Activated T-cell treated with anti-CD3 and anti-CD28 coated beads, Interleukin-2, amount 50 U/mL, for 48 hours (primary cell): ENCODE data around the gene TRAF7.

Experiments
- DNase-seq, 2 experiments: peaks; one replicate each; pipeline ENCODE4 v3.0.0-alpha.2; 2020

Gene TRAF7

DNA sequence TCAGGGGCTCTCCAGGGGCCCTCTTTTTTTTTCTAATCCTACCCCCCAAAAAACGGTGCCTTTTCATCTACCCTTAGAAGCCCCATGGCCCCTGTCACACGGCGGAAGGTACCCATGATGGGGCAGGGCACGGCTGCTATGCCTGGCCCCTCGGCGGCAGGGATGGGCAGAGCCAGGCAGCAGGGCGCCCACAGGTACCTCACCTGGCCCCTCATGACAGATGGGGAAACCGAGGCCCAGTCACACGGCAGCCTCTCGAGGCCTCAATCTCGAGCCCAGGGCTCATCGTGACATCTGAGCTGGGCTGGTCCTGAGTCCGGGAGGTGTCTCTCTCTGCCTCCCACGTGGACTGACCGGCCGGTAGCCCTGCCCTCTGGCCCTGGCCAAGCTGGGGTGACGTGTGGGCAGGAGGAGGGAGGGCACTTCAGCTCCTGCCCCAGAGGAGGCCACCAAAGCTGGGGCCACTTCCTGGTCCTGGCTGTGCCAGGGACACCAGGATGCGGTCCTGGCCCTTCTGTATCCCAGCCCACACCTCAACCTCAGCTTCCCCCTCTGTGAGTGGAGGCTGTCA is 11.6 kb downstream of the TRAF7 start:
- no peak for DNase-seq

DNA sequence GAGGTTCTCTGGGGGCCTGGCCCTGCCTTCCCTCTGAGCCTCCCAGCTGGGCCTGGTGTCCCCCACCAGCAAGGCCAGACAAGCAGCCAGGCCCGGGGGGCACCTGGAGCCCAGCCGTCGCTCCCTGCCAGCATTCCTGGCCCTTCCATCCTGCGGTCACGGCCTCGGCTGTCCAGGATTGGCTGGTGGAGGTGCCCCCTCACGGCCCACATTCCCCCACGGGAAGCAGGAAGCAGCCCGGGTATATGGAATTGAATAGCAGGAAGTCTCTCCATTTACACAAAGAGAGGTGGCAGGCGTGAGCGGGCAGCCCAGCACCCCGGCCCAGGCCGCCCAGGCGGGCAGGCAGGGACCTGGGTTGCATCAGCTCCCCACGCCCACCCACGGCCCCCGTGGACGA is 14.5 kb downstream of the TRAF7 start:
- no peak for DNase-seq

DNA sequence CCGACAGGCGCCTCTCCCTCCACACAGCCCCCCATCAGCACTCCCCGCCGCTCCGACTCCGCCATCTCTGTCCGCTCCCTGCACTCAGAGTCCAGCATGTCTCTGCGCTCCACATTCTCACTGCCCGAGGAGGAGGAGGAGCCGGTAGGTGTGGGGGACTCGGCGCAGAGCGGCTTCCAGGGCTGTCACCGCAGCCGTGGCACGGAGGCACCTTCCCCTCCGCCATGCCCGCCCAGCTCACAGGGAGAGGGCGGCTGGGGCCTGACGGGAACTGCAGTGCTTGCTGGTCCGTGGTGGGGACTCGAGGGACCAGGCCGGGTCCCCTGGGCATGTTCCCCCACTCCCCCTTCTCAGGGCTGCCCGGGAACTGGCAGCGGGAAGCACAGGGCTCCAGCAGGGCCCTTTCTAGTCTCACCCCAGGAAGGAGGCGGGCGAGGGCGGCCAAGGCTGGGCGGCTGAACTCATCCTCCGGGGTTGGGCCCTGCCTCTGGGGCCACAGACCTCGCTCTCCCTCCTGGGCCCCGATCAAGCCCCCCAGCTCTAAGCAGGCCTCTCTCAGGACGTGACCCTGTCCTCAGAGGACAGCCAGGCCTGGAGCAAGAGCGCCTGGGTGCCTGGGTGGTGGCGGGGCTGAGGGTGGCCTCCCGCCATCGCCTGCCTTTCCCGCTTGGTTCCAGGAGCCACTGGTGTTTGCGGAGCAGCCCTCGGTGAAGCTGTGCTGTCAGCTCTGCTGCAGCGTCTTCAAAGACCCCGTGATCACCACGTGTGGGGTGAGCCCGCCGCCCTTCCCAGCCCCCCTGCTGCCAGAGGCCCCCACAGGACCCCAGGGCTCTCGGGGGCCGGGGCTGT is 15.2 kb downstream of the TRAF7 start:
- DNase-seq = no peak

DNA sequence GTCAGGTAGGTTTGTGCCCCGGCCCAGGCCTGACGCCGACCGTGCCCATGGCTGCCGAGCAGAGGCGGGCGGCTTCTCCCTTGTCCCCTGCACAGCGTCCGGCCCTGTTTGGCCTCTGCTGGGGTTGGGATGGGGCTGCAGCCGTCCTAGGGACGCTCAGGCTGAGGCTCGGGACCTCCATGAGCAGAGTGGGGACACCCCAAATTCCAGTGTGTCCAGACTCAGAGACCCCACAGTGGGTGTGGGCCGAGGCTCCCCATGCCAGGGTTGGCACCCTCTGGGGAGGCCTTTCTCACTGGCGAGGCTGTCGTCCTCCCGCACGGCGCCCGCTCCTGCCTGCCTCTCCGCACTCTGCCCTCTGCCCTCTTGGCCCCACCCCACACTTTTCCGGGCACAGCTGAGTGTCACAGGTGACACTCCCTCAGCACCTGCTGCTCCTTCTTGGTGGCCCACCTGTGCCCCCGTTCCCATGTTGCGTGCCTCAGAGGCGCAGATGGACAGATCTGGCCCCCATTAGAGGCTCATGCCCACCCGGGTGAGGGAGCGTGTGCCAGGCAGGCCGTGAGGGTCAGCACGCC is 16.1 kb downstream of the TRAF7 start:
- DNase-seq = no peak

DNA sequence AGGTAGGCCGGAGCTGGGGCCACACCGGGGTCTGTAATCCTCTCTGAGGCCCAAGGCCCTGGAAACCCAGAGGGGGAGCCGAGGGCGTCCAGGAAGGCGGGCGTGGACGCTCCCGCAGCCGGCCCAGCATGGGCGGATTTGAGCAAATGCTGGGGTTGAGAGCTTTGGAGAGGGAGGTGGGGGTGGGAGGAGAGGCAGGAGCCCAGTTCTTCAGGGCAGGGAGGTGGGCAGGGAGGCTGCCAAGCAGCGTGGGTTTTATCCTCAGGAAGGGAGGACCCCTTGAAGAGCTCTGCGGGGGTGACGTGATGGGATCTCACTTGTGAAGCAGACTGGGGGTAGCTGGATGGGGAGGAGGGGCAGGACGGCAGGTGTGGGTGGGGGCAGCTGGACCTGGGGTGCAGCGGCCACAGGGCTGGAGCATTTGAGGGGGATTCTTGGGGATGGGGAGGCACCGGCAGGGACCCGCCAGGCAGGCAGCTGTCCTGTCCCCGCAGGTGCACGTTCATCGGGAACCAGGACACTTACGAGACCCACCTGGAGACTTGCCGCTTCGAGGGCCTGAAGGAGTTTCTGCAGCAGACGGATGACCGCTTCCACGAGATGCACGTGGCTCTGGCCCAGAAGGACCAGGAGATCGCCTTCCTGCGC is 17.2 kb downstream of the TRAF7 start:
- no peak for DNase-seq

DNA sequence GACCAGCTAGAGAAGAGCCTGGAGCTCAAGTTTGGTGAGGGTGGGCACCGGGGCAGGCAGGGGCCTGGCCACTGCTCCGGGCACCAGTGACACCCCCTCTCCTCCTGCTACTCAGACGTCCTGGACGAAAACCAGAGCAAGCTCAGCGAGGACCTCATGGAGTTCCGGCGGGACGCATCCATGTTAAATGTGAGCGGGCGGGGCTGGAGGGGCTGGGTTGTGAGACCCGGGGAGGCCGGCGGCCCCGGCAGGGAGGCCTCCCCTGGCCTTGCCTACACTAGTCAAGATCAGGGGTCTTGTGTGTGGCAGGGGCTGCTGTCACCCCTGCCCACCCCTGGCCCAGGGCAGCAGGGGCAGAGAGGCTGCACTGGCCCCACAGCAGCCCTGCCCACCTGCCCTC is 17.8 kb downstream of the TRAF7 start:
- no peak for DNase-seq

DNA sequence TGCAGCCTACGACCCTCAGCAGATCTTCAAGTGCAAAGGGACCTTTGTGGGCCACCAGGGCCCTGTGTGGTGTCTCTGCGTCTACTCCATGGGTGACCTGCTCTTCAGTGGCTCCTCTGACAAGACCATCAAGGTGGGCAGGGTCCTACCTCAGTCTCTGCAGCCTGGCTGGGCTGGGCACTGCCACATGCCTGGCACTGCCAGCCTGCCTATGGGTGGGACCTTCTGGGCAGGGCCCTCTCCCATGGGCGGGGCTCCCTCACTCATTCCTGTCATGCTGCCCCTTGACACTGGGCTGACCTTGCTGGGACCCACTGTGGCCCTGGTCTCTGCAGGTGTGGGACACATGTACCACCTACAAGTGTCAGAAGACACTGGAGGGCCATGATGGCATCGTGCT is 18.3 kb downstream of the TRAF7 start:
- no peak for DNase-seq

DNA sequence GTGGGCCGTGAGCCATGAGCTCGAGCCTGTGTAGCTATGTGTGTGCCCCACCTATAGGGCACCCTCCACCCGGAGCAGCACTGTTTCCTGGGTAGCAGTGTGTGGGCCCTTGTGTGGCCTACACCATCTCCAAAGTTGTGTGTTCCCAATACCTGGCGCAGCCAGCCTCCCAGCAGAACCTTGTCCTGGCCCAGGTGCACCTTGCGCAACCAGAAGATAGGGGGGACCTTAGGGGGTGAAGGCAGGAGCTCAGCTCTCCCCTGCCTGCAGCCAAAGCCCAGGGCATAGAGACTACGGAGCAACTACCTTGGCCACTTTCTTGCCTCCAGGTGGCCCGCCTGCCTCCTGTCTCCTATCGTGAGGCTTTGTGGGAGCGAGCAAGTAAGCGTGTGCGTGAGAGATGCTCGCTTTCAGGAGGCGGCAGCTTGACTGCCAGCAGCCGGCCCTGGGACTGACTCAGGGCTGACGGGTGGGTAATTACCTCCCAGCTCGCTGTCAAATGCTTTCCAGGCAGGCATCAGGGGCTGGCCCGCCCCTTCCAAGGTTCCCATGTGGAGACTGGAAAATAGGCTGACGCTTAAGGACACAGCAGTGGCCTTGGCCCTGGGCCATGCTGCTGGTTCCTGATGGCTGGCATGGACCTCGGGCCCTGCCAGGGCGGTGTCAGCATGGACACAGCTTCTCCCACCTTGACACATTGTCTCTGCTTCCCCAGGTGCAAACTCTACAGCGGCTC is 19.0 kb downstream of the TRAF7 start:
- DNase-seq = no peak

DNA sequence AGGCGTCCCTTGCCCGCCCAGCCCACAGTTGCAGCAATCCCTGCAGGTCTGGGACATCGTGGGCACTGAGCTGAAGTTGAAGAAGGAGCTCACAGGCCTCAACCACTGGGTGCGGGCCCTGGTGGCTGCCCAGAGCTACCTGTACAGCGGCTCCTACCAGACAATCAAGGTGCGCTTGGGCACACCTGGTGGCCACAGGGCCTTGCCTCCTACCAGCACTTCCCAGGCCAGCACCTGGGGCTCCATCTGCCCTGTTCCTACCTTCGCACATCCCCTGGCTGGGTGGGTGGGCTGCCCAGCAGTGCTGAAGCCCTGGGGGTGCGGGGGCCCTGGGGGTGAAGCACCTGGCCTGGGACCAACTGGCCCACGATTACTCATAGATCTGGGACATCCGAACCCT is 19.9 kb downstream of the TRAF7 start:
- DNase-seq = no peak

DNA sequence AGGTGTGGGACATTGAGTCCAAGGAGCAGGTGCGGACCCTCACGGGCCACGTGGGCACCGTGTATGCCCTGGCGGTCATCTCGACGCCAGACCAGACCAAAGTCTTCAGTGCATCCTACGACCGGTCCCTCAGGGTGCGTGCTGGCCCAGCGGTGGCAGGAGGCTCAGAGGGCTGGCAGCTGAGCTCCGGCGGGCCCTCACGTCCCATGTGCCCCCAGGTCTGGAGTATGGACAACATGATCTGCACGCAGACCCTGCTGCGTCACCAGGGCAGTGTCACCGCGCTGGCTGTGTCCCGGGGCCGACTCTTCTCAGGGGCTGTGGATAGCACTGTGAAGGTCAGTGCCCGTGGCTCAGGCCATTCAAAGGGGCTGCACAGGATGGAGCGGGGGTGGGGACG is 20.5 kb downstream of the TRAF7 start:
- no peak for DNase-seq

DNA sequence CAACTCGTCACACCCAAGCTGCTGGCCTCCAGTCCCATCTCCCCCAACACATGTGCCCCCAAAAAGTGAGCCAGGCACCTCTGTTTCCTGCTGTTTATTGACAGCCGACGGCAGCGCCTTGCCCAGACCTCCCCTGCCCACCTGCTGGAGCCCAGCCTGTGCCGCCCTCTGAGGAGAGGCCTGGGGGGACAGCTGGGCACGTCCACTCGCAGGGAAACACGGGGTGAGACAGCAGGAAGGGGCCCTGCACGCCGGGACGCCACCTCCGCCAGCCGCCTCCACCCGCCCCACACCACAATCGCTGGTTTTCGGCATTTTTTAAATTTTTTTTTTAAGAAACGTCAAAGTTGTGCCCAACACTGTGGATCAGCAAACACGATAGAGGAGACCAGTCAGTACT is 21.5 kb downstream of the TRAF7 start:
- DNase-seq = no peak

DNA sequence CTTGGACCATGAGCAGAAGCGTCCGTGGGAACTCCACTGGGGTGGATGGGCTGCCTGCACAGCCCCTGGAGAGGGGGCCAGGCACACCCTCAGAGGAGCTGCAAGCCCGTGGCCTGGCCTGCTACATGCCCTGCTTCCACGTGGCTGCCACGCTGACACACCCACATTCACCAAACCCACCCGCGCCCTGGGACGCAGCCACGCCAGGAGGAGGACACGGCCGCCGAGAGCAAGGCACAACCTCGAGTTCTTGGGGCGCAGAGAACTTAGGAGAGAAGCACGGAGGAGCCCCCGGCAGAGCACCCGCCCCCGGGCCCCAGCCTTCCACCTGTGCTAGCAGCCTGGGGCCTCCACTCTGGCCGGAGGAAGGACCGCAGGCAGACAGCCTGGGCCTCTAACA is 22.0 kb downstream of the TRAF7 start:
- DNase-seq = no peak

DNA sequence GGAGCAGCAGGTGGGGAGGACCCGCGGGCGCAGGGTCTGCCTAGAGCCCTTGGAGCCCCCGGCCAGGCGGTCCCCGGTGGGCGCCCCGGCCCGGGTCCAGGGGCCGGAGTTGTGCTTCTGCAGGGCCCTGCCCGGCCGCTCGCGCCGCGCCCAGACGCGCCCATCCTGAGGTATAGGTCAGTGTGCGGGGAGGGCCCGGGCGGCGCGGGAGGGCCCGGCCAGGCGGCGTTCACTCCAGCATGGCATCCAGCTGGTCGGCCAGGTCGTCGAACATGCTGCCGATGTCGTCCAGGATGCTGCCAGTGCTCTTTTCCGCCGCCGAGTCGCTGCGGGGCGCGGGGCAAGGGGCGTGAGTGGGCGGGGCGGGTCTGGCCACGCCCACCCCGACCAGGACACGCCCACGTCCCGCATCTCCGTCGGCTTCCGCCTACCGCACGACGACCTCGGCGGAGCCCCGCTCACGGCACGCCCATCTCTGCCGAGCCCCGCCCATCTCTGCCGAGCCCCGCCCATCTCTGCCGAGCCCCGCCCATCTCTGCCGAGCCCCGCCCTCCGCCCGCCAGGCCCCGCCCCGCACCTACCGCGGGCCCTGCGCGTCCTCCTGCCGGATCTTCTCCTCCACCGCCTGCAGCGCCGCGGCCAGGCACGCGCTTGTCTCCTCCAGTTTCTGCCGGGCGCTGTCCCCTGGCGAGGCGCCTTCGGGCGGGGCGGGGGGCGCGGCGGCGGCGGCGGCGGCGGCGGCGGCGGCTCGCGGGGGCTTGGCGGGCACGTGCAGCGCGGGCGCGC is 22.9 kb downstream of the TRAF7 start:
- peak; percentile 70 to 75 for DNase-seq

DNA sequence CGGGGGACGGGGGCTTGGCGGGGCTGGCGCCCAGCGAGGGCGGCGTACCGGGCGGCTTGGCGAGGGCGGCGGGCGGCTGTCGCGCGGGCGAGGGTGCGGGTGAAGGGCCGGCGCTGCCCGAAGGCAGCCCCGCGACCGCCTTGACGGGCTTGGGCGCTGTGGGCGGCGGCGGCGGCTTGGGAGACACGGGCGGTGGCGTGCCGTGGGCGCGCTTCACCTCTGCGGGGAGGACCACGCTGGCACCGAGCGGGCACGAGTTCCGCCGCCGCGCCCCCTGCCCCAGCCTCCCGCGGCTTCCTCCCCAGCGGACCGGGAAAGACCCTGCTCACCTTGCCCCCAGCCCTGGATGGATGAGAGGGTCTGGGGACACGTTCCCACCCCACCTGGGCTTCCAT is 23.5 kb downstream of the TRAF7 start:
- no peak for DNase-seq

DNA sequence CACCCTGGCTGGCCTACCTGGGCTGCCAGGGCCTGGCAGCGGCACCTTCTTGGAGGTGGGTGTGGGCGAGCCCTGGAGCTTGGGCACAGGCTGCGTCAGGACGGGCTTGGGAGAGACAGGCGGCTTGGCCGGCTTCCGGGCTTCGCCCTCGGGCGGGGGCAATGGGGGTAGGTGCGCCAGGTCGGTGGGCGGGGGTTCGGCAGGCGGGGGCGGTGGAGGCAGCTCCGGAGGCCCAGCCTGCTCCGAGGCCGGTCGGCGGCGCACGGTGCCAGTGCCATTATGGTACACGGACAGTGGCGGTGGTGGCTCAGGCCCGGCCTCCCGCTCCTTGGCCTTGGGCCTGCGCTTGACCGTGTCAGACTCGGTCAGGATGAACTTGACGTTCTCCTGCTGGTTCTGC is 24.0 kb downstream of the TRAF7 start:
- no peak for DNase-seq

DNA sequence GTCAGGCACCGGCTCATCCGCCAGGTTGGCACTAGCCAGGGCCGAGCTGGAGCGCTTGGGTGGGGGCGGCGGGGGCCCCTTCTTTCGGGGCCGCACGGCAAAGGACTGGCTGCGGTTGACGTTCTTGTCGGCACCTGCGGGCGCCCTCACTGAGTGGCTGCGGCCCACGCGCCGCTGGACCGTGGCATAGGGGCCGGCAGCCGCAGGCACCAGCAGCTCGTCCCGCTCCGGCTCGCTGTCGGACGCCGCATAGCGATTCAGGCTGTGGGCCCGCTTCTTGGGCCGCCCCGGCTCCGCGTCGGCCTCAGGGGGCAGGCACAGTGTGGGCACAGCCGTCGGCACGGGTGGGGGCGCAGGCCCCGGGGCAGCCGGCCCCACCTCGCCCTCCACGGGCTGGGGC is 24.9 kb downstream of the TRAF7 start:
- DNase-seq = no peak

DNA sequence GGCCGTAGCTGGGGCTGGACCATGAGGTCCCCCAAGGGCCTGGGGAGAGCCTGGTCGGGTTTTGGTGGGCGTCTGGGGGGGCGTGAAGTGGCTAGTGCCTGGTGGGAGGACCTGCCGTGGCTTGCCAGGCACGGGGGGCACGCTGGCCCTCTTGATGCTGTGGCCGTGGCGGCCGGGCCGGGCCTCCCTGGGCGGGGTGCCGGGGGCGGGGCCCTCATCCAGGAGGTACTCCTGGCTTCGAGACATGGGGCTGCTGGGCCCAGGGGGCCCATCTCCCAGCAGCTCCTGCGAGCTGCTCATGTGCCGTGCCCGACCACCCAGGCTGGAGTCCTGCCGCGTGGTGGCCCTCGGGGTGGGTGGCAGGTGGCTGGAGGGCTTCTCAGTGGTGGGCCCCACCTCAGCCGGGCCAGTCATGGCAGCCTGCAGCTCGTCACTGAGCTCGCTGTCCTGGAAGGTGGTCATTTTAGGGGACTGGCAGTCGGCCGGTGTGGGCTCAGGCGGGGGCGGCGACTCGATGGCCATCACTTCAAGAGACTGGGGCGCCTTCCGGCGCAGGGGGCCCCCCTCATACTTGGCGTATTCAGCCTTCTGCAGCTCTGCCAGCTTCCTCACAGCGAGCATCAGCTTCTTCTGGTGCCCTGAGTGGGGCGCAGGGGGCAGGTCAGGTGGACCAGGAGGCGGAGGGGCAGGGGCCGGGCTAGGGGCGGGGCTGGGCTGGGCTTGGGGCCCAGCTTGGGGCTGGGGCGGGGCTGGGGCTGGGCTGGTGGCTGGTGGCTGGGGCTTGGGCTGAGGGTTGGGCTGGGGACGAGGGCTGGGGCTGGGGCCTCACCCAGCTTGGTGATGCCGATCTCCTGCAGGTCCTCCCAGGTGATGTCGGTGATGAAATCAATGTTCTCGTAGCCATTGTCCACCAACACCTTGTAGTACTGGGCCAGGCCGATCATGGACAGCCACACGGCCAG is 25.7 kb downstream of the TRAF7 start:
- no peak for DNase-seq

DNA sequence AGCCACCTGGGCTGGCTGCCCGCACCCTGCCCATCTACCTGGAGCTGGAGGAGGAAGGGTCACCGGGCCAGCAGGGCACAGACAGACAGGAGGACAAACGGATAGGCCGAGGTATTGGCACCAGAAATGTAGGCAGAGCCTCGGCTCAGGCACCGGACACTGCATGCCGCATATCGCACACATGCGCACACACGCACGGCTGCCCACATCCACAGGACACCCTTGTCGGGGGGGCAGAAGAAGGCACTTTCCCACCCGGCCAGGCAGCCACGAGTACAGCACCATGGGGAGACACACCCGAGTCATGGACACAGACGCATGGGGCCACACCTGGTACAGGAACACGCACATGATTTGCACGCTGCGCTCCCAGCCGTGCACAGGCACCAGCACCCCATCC is 26.4 kb downstream of the TRAF7 start:
- DNase-seq = no peak

DNA sequence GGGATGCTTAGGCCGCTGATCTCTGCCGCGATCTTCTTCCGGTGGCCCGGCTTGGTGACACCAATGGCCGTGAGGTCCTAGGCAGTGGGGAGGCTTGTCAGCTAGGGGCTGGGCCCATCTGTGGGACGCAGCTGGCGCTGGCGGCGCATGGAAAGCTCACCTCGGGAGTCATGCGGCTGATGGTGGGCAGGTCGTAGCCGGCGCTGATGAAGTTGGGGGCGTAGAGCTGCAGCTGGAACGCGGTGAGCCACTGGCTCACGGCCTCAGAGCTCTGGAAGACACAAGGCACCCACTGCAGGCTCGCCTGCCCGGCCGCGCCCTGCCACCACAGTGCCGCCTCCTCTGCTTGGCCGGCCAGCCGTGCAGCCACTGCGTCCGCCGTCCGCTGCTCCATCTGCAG is 28.1 kb downstream of the TRAF7 start:
- DNase-seq = no peak

DNA sequence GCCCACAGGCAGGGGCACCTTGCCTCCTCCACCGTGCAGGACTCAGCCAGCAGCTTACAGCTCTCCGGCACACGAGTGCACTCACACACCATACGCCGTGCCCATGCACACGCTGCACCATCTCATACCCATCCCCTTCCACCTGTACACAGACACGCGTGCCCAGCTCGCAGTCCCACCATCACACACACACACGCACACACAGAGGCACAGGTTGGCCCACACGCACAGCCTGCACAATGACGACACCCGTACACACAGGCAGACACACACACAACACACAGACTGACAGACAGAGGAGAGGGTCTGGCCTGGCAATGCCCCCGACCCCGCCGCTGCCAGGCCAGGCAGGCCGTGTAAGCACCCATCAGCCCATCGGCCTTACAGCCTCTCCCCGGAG is 28.8 kb downstream of the TRAF7 start:
- DNase-seq = no peak

DNA sequence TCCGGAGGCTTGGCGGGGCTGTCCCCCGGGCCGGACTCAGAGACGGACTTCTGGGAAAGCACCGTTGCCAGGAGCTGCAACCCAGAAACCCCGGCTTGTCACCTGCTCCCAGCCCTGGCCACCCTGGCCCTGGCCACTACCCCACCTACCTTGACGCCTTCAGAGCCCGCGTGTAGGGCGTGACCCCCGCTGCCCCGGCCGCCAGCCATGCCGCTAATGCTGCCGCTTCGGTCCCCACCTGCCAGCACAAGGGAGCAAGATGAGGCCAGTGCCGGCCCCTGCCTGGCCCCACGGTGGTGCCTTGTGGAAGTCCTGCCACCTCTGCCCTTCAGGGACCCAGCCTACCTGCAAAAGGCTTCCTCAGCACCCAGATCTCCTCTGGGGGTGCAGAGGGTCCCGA is 29.4 kb downstream of the TRAF7 start:
- DNase-seq = no peak
